ENCODE results near the gene PPP1R14C.

GRCh38 chr6:150230832-150231524 is 88.1 kb downstream of the PPP1R14C start:
- TF ChIP-seq CTCF (IDR thresholded peaks at IDR 0.05; ENCODE audit: low read depth, low read length) = no peak
- no peak for TF ChIP-seq EZH2phosphoT487 (IDR thresholded peaks at IDR 0.05; ENCODE audit: low read depth)

Measured in OCI-LY3 (cell line).